PC-3 (cell line): ENCODE data around the gene KDM1A.

Experiments
- EZH2phosphoT487 ChIP-seq: fragments of 300-600 bp; sonication (generic); IDR thresholded peaks from 2 replicates; pipeline ENCODE4 v1.6.1; 2018; ENCODE audit warnings: mild to moderate bottlenecking, antibody characterized with exemption, low read length, borderline replicate concordance
- TF ChIP-seq, protein P1 (sequence below): fragments of 300-600 bp; sonication (generic); conservative IDR thresholded peaks from 2 replicates; pipeline ENCODE4 v1.5.1; 2017; ENCODE audit warnings: antibody characterized with exemption, low read depth, mild to moderate bottlenecking, low read length

DNA sequence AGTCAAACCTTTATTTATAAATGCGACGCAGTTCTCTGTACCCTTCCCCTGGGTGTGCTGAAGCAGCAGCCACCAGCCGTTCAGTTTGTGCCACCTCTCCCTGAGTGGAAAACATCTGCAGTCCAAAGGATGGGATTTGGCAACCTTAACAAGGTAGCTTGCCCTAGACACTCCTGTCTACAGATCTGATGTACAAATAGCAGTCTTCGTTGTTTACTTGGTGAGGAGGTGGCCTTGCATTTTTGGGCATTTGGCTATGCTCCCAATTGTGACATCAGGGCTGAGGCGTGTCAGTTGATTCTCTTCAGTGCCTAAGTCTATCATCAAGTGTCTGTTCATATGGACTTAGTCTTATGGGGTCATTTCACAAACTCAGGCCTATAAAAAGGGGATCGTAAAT is 59.8 kb downstream of the KDM1A start:
- TF ChIP-seq, protein P1, sequence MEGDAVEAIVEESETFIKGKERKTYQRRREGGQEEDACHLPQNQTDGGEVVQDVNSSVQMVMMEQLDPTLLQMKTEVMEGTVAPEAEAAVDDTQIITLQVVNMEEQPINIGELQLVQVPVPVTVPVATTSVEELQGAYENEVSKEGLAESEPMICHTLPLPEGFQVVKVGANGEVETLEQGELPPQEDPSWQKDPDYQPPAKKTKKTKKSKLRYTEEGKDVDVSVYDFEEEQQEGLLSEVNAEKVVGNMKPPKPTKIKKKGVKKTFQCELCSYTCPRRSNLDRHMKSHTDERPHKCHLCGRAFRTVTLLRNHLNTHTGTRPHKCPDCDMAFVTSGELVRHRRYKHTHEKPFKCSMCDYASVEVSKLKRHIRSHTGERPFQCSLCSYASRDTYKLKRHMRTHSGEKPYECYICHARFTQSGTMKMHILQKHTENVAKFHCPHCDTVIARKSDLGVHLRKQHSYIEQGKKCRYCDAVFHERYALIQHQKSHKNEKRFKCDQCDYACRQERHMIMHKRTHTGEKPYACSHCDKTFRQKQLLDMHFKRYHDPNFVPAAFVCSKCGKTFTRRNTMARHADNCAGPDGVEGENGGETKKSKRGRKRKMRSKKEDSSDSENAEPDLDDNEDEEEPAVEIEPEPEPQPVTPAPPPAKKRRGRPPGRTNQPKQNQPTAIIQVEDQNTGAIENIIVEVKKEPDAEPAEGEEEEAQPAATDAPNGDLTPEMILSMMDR = no peak
- no peak for TF ChIP-seq EZH2phosphoT487
